Activated CD8-positive, alpha-beta memory T cell treated with anti-CD3 and anti-CD28 coated beads, Interleukin-2, amount 50 U/mL, for 24 hours (primary cell): ENCODE results near the gene TSGA10IP.
A peak's percentile ranks its signal among the peaks of the same experiment; 100 is the strongest.

Experiments
- DNase-seq: peaks from one replicate; pipeline ENCODE4 v3.0.0-alpha.2; 2020; ENCODE audit errors: extremely low read depth

The TSGA10IP gene

GRCh38 chr11:65945430-65945911 lies at the start of gene TSGA10IP:
Gene TSGA10IP (plus strand): TSS chr11:65945480. CDS start chr11:65945676, 196 bp downstream.
- no peak for DNase-seq

- DNase-seq, result no peak
These were observed 49.7 kb upstream of the TSGA10IP start for GRCh38 chr11:65895482-65895981.

DNA sequence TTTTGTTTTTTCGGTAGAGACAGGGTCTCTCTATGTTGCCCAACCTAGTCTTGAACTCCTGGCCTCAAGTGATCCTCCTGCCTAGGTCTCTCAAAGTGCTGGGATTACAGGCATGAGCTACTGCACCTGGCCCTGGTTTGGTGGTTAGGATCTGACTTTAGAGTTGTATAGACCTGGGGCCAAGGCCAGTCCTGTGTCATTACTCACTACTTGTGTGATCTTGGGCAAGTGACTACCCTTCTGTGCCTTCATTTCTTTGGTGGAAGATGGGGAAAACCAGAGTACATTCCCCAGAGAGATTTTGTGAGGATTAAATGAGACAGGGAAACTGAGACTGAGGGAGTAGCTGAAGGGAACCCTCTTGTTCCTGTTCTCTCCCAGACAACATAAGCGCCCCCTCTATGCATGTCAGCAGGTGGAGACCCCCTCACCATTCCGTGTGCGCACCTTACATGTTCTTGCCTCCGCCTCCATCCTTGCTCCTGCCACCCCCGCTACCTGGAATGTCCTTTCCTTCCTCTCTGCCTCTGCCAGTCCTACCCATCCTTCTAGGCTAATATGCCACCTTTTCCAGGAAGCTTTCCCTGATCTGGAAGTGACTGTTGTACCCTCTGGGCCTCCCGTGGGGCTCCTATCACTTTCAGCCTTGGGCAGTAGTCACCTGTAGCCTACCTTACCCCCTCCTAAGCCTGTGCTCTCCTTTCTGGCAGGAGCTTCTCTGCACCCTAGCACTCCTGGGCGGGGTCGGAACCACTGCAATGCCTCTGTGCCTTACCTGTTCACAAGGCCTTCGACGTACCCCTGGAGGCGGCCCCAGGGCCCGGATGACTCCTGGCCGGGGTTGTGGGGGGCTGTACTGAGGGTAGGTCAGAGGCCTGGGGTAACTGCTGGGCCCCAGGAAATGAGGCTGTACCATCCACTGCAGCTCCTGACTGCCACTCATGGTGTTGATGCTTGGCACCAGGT lies 49.0 kb upstream of the TSGA10IP start:
- no peak for DNase-seq

GRCh38 chr11:65897020-65897471 lies 48.2 kb upstream of the TSGA10IP start:
- no peak for DNase-seq

GRCh38 chr11:65898656-65899355 lies 46.5 kb upstream of the TSGA10IP start:
- DNase-seq, result no peak

- no peak for DNase-seq
These were observed 45.7 kb upstream of the TSGA10IP start for GRCh38 chr11:65899356-65900124.

- peak; percentile 82 for DNase-seq
These were observed 45.0 kb upstream of the TSGA10IP start, which contains the start of gene FOSL1 for GRCh38 chr11:65900125-65900898. Gene FOSL1 (minus strand): TSS chr11:65900388. CDS start chr11:65900339, 49 bp downstream.

DNA sequence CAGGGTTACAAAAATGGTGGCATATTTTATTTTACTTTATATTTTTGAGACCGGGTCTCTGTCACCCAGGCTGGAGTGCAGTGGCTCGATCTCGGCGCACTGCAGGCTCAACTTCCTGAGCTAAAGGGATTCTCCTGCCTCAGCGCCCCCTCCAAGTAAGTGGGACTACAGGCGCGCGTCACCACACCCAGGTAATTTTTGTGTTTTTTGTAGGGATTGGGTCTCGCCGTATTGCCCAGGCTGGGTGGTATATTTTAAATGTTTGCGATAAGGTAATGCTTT lies 44.4 kb upstream of the TSGA10IP start:
- no peak for DNase-seq

GRCh38 chr11:65903068-65903481 lies 42.2 kb upstream of the TSGA10IP start:
- no peak for DNase-seq

GRCh38 chr11:65903715-65904114 lies 41.6 kb upstream of the TSGA10IP start:
- no peak for DNase-seq

DNA sequence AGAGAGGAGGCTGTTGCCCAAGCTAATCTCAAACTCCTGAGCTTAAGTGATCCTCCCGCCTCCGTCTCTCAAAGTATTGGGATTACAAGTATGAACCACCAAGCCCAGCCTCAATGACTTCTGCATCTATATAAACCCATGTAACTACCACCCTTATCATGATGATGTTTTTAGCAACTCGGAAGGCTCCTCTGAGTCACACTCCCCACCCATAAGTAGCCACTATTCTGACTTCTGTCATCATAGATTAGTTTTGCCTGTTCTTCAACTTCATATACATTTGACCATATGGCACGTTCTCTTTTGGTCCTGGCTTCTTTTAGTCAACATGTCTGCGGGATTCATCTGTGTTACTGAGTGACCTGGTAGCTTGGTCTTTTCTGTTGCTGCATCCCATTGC lies 38.7 kb upstream of the TSGA10IP start:
- DNase-seq, result no peak

GRCh38 chr11:65907878-65908277 lies 37.4 kb upstream of the TSGA10IP start:
- DNase-seq, result no peak

GRCh38 chr11:65911682-65912568 lies 33.4 kb upstream of the TSGA10IP start:
- DNase-seq, result no peak

DNA sequence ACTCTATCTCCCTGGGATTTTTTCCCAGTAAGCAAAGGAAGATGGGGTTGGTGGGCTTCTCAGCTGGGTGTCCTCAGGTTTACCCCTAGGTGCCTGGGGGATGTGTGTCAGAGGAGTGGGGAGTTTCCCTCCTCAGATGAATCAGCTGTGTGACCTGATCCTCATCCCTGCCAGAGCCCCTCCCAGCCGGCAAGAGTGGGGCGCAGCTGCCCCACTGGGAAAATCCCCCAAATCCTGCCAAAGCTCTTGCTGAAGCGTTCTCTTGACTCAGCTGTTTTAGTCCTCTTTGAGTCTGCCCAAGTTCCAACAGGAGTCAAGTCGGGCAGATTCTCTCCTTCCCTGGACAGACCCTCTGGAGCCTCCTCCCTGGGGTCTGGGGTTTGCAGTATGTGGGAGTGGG lies 32.4 kb upstream of the TSGA10IP start:
- DNase-seq, result no peak

DNA sequence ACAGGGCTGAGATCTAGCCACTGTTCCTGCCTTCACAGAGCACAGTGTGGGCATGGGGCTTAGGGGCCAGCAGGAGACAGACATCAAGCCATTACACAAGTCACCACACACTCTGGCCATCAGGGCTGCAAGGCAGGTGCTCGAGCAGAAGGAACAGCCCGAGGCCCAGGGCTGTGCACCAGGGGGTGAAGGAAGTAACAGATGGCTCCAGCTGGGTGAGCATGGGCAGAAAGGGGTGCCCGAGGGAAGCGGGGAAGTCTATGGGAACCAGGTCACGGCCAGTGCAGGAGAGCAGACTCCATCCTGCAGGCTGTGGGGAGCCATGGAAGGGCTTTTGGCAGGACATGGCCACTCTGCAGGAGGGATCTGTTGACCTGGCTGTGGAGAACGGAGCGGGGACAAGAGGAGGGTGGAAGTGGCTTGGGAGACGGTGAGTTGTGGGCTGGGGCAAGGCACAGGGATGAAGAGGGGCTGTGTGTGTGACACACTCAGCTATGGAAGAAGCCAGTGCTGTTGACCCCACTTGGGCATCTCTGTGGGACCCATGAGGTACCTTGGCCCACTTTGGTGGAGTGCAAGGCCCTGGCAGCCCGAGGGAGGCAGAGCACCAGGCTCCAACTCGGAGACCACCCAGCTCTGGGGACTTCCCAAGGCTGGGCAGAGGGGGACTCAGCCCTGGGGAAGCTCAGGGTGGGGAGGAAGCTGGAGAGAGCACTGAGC lies 30.0 kb upstream of the TSGA10IP start:
- no peak for DNase-seq

- no peak for DNase-seq
These were observed 29.4 kb upstream of the TSGA10IP start for GRCh38 chr11:65915821-65916251.

DNA sequence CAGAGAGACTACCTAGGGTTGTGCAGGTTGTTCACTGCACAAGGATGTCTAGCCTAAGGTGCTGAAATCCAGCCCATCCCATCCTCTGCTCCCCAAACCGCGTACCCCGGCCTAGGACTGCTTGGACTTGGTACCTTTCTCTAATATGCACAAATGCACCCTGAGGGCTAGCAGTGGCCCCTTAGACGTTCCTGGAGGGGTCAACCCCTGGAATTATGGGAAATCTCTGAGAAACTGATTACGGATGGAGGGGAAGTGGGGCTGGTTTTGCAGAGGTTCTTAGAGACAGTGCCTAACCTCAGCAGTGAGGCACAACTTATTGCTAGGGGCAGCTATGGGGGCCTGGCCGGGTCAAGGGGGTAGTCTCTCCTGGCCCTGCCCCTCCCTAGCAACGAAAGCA lies 28.9 kb upstream of the TSGA10IP start:
- no peak for DNase-seq

DNA sequence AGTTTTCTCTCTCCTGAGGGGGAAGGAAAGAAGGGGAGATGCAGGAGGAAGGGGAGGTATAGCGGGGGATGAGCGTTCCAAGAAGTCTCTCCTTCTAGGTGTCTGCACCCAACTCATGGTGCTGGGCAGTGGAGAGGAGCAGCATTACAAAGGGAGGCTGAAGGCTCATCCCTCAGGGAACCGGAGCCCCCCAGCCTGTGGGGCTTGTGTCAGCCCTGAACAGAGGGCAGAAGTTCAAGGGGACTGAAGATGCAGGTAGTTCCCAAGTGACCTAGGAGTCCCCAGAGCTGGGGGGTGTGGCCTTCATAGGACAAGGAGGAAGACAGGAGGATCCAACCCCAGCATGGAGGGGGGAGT lies 28.2 kb upstream of the TSGA10IP start:
- DNase-seq, result no peak
